ENCODE results near the gene CTXND1. TPM values are rescaled to one million over a fixed set of nuclear protein-coding genes. Genes with fewer than 3 reads are reported as not detected.

Gene CTXND1
- total and polyA plus RNA-seq, 2 of the 4 experiments (the other 2 are of a cell fraction), result not detected

DNA sequence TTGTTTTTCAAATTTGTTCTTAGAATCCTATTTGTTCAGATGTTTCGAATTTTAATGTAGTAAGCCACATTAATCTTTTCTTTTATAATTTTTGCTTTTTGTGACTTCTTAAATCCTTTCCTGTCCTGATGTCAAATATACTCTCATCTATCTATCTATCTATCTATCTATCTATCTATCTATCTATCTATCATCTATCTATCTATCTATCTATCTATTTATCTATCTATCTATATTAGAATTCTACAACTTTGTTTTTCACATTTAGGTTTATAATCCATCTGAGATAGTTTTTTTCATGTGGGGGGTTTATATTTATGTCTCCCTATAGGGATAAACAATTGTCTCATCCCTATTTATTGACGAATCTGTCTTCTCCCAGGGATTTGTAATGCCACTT, 32.1 kb downstream of the CTXND1 start:
- intact Hi-C loops (cut with micrococcal nuclease), result no loop called here
- H4K91ac ChIP-seq (ENCODE audit: insufficient read depth, low read depth, low read length), result no peak overlapping the region
- no peaks in the 10 kb centered on the region for H3K79me1 ChIP-seq (ENCODE audit: low read depth in 1 of 2, low read length in 2 of 2)
- CTCF ChIA-PET, result no interaction called here
- H2BK5ac ChIP-seq (ENCODE audit: low read depth, low read length, poor library complexity, severe bottlenecking), result no peak overlapping the region
- H3K56ac ChIP-seq (ENCODE audit: extremely low read depth, insufficient read depth, low read length), result no peak overlapping the region
- no peak overlapping the region for H3K9ac ChIP-seq (ENCODE audit: low read depth, low read length)
- H3K23ac ChIP-seq (ENCODE audit: low read depth, low read length), result no peak overlapping the region
- H4K5ac ChIP-seq (ENCODE audit: low read depth, low read length), result no peak overlapping the region
- H3K4me3 ChIP-seq (ENCODE audit: insufficient read depth, low read depth, low read length), result no peak overlapping the region
- H2AK9ac ChIP-seq (replicated peaks; ENCODE audit: low read depth, low read length, poor library complexity), result no peak overlapping the region
- H3K4me1 ChIP-seq (ENCODE audit: control insufficient read depth, insufficient read depth, low read length), result no peaks in the 10 kb centered on the region
- DNase-seq, result no peak
- no peaks in the 10 kb centered on the region for H4K20me1 ChIP-seq (ENCODE audit: insufficient read depth, low read length)
- no TSS peak for BruUV-seq (replicated peaks)
- POLR2A ChIA-PET (ENCODE audit: unreplicated experiment), result no interaction called here
- peaks cover 2% of the 10 kb centered on the region; the same call in 1 of the 2 replicates for H3K27me3 ChIP-seq (ENCODE audit: control insufficient read depth, insufficient read depth, low read length)
- H2BK15ac ChIP-seq (ENCODE audit: low read depth, low read length), result no peak overlapping the region
- H3K27ac ChIP-seq (ENCODE audit: insufficient read depth, low read length), result no peak overlapping the region
- no peaks in the 10 kb centered on the region for H3K36me3 ChIP-seq (ENCODE audit: control insufficient read depth, insufficient read depth, low read length)
- no CpG with 5 or more reads among the region's 2 CpGs for WGBS, 2 experiments (ENCODE audit: extremely low coverage in 2 of 2, insufficient read length in 1 of 2)
- no peak overlapping the region for H3K4me2 ChIP-seq (ENCODE audit: low read depth, low read length)
- in situ Hi-C loops (cut with MboI; ENCODE audit: low sequenced_read_pairs), result no loop called here
- TF ChIP-seq, protein P1, sequence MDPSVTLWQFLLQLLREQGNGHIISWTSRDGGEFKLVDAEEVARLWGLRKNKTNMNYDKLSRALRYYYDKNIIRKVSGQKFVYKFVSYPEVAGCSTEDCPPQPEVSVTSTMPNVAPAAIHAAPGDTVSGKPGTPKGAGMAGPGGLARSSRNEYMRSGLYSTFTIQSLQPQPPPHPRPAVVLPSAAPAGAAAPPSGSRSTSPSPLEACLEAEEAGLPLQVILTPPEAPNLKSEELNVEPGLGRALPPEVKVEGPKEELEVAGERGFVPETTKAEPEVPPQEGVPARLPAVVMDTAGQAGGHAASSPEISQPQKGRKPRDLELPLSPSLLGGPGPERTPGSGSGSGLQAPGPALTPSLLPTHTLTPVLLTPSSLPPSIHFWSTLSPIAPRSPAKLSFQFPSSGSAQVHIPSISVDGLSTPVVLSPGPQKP (IDR thresholded peaks at IDR 0.05; ENCODE audit: borderline replicate concordance, low read depth, low read length), result no peak
- TF ChIP-seq RCOR1 (IDR thresholded peaks at IDR 0.05; ENCODE audit: insufficient replicate concordance, low read length), result no peak
- TF ChIP-seq BHLHE40 (IDR thresholded peaks at IDR 0.05; ENCODE audit: low read depth, low read length), result no peak
- no peak for TF ChIP-seq NFE2L2 (IDR thresholded peaks at IDR 0.05; ENCODE audit: low read depth, low read length)
- TF ChIP-seq, protein P2, sequence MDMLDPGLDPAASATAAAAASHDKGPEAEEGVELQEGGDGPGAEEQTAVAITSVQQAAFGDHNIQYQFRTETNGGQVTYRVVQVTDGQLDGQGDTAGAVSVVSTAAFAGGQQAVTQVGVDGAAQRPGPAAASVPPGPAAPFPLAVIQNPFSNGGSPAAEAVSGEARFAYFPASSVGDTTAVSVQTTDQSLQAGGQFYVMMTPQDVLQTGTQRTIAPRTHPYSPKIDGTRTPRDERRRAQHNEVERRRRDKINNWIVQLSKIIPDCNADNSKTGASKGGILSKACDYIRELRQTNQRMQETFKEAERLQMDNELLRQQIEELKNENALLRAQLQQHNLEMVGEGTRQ (IDR thresholded peaks at IDR 0.05; ENCODE audit: low read depth, low read length), result no peak
- TF ChIP-seq SMC3 (IDR thresholded peaks at IDR 0.05; ENCODE audit: low read depth, low read length), result no peak
- TF ChIP-seq MXI1 (IDR thresholded peaks at IDR 0.05; ENCODE audit: borderline replicate concordance, low read depth, low read length), result no peak
- TF ChIP-seq POLR2A (IDR thresholded peaks at IDR 0.05; ENCODE audit: low read depth, low read length), result no peak
- TF ChIP-seq RAD21 (IDR thresholded peaks at IDR 0.05; ENCODE audit: low read length), result no peak
- TF ChIP-seq FOS (IDR thresholded peaks at IDR 0.05; ENCODE audit: low read depth, low read length), result no peak
- no peak for TF ChIP-seq CHD1 (IDR thresholded peaks at IDR 0.05; ENCODE audit: low read depth, low read length)
- TF ChIP-seq CEBPB (IDR thresholded peaks at IDR 0.05; ENCODE audit: low read depth, low read length), result no peak
- no peak for TF ChIP-seq MAFK (IDR thresholded peaks at IDR 0.05; ENCODE audit: low read depth, low read length)
- TF ChIP-seq, protein P3, sequence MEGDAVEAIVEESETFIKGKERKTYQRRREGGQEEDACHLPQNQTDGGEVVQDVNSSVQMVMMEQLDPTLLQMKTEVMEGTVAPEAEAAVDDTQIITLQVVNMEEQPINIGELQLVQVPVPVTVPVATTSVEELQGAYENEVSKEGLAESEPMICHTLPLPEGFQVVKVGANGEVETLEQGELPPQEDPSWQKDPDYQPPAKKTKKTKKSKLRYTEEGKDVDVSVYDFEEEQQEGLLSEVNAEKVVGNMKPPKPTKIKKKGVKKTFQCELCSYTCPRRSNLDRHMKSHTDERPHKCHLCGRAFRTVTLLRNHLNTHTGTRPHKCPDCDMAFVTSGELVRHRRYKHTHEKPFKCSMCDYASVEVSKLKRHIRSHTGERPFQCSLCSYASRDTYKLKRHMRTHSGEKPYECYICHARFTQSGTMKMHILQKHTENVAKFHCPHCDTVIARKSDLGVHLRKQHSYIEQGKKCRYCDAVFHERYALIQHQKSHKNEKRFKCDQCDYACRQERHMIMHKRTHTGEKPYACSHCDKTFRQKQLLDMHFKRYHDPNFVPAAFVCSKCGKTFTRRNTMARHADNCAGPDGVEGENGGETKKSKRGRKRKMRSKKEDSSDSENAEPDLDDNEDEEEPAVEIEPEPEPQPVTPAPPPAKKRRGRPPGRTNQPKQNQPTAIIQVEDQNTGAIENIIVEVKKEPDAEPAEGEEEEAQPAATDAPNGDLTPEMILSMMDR (conservative IDR thresholded peaks at IDR 0.05; ENCODE audit: low read depth, low read length), result no peak
- TF ChIP-seq MAZ (IDR thresholded peaks at IDR 0.05; ENCODE audit: borderline replicate concordance, low read depth, low read length), result no peak
- no peak for TF ChIP-seq RFX5 (IDR thresholded peaks at IDR 0.05; ENCODE audit: low read depth, low read length)
- H3K18ac ChIP-seq (ENCODE audit: low read depth, low read length), result no peak overlapping the region
- no peaks in the 10 kb centered on the region for H3K9me1 ChIP-seq (ENCODE audit: insufficient read depth, low read length)
- H4K8ac ChIP-seq (ENCODE audit: low read depth in 2 of 2, low read length in 2 of 2), result no peak overlapping the region
- ATAC-seq (ENCODE audit: low read depth), result no peak
- H3K4ac ChIP-seq (ENCODE audit: low read depth, low read length), result no peak overlapping the region
- no peak overlapping the region for H2AK5ac ChIP-seq (ENCODE audit: low read depth, low read length)
- H2BK20ac ChIP-seq (ENCODE audit: low read depth, low read length), result no peak overlapping the region
- H3K9me3 ChIP-seq (ENCODE audit: control insufficient read depth, insufficient read depth, low read length), result no peaks in the 10 kb centered on the region
- dilution Hi-C loops (cut with HindIII; ENCODE audit: low sequenced_read_pairs, unreplicated experiment), result no loop called here
- H3K14ac ChIP-seq (replicated peaks; ENCODE audit: low read depth, low read length), result no peak overlapping the region
- no peak overlapping the region for H2BK120ac ChIP-seq (ENCODE audit: low read depth, low read length)
- no peak overlapping the region for H2AFZ ChIP-seq (replicated peaks; ENCODE audit: low read length, poor library complexity)

All from IMR-90 (cell line).